HG03354 (cell line): ENCODE data around the gene GLRX5.
"Not testable (repeated sequence)": the region's sequence is repeated elsewhere in the genome, so short reads cannot be mapped to it uniquely, and the experiment has no call there.

Source experiments
- ATAC-seq: cut with Tn5 transposase; IDR thresholded peaks from one replicate; pipeline ENCODE4 v1.9.1; 2021; ENCODE audit warnings: mild to moderate bottlenecking; ENCODE audit not compliant: unreplicated experiment, poor library complexity, severe bottlenecking

GLRX5 gene

GRCh38 chr14:95585953-95586620 lies 51.2 kb downstream of the GLRX5 start:
- no peak for ATAC-seq

GRCh38 chr14:95591182-95591581 lies 56.3 kb downstream of the GLRX5 start:
- not testable (repeated sequence) for ATAC-seq
